Choroid plexus epithelial cell (primary cell): Measurements from ENCODE around the gene CSTB.

ENCODE experiments used
- DNase-seq: peaks from one replicate; pipeline ENCODE4 v3.0.0-alpha.2; 2010; ENCODE audit warnings: low read depth
- H3K4me3 ChIP-seq: 2 replicates; pipeline ENCODE4 v1.5.1; 2011; ENCODE audit warnings: low read depth, mild to moderate bottlenecking, control low read depth, low read length, moderate library complexity
- TF ChIP-seq, protein P1 (sequence below): conservative IDR thresholded peaks from 2 replicates; pipeline ENCODE4 v1.5.1; 2011; ENCODE audit warnings: low read depth, mild to moderate bottlenecking, control low read depth, inconsistent platforms, low read length, moderate library complexity

Gene CSTB

DNA sequence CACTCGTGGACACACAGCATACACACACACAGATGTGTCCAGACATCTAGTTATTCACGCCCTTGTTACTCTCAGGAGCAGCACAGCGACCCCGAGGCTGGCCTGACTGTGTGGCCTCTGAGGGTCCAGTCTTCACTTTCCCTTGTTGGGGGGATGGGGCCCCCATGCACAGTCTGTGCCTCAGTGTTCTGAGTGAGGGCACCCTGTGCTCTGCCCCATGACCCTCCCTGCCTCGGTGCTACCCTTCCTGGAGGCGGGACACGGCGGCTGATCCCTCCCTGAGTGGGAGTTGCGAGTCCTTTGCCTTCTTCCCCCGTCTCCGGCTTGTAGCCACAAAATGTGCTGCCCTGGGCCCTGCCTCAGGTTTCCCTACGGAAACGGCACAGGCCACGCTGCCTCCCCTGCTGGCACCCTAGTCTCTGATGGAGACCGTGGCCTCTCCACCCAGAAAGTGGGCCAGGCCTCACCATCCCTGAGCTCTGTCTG lies 8.6 kb downstream of the CSTB start:
- H3K4me3 ChIP-seq: no peak overlapping the region
- DNase-seq: no peak
- TF ChIP-seq, protein P1, sequence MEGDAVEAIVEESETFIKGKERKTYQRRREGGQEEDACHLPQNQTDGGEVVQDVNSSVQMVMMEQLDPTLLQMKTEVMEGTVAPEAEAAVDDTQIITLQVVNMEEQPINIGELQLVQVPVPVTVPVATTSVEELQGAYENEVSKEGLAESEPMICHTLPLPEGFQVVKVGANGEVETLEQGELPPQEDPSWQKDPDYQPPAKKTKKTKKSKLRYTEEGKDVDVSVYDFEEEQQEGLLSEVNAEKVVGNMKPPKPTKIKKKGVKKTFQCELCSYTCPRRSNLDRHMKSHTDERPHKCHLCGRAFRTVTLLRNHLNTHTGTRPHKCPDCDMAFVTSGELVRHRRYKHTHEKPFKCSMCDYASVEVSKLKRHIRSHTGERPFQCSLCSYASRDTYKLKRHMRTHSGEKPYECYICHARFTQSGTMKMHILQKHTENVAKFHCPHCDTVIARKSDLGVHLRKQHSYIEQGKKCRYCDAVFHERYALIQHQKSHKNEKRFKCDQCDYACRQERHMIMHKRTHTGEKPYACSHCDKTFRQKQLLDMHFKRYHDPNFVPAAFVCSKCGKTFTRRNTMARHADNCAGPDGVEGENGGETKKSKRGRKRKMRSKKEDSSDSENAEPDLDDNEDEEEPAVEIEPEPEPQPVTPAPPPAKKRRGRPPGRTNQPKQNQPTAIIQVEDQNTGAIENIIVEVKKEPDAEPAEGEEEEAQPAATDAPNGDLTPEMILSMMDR: no peak

DNA sequence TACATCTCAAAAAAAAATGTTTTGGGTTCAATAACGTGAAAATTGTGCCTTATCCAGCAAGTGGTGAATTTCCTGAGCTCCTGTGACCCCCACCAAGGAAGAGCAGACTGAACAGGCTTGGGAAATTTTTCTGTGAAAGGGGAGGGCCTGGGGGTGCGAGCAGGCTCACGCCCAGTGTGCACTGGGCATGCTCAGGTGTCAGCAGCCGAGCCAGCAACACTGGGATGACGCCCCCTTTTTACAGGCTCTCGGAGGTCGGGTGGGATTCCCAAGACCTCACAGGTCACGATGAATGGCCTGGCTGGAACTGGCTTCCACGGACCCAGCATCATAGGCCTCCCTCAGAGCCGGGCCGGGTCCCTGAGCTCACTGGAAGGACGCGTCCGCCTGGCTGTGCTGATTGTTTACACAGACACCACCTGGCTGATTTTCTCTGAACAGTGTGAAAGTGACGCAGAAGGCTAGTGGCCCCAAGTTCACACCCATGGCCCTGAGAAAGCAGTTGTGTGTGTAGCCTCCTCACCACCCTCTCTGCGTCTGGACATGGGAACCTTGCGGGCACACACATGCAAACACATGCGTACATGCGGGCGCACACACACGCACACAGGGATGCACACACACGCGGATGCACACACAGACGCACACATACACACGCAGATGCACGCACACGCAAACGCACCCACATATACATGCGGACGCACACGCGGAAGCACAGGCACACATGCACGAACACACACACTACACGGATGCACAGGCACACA lies 9.2 kb downstream of the CSTB start:
- TF ChIP-seq, protein P1: no peak
- no peak overlapping the region for H3K4me3 ChIP-seq
- DNase-seq: peak; percentile 16

DNA sequence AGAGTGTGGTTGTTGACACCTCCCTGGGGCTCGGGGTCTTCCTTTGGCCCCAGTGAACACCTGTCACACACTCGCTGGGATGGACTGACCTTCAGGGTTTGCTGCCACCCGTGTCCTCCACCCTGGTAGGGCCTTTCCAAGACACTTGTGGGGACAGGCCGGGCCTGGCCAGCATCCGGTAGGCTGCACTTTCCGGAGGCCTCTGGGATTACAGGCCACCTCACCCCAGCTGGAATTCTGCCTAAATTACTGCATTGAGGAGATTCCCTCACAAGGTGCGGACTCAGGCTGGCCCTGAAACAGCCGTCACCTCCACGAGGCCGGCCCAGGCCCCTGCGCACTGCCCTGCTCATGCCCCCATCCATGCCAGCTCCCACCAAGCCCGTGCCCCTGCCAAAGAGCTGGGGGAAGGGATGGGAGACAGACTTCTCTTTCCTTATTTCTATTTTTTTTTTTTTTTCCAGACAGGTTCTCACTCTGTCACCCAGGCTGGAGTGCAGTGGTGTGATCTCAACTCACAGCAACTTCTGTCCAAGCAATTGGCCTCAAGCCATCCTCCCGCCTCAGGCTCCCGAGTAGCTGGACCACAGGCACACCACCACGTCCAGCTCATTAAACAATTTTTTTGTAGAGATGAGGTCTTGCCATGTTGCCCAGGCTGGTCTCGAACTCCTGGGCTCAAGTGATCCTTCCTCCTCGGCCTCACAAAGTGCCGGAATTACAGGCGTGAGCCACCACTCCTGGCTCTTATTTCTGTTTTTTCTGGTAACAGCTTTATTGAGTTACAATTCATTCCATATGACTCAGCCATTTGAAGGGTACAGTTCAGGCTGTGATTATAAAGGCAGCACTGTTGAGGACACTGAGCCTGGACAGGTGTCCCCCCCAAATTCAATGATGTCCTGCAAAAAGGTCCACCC lies 11.3 kb downstream of the CSTB start:
- no peak overlapping the region for H3K4me3 ChIP-seq
- peak; percentile 28 for DNase-seq
- TF ChIP-seq, protein P1: no peak

DNA sequence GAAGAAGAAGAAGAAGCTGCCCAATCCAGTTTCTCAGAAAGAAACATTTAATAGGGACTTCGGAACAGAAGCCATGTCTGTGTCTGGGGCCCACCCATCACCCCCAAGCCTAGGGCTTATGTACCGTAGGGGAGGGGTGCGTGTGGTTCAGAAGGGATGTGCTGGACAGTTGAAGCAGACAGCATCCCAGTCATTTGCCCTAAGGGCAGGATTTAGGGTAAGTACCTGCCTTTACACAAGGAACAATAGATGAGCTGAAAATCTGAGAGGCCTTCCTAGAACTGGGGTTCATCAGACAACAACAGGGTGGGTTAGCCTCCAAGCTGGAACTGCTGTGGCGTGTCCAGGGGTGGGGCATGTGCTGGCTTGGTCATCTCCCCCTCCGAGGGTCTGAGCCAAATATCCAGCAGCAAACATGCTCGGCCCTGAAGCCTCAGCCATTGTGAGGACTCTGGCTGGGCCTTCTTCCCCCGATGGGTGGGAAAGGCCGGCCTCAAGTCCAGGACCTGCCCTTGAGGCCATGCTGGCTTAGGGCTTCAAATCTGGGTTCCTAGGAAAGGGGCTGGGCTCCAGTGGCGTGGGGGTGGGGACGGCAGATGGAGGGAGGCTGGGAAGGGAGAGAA lies 12.1 kb downstream of the CSTB start:
- H3K4me3 ChIP-seq: no peak overlapping the region
- no peak for DNase-seq
- TF ChIP-seq, protein P1: no peak

DNA sequence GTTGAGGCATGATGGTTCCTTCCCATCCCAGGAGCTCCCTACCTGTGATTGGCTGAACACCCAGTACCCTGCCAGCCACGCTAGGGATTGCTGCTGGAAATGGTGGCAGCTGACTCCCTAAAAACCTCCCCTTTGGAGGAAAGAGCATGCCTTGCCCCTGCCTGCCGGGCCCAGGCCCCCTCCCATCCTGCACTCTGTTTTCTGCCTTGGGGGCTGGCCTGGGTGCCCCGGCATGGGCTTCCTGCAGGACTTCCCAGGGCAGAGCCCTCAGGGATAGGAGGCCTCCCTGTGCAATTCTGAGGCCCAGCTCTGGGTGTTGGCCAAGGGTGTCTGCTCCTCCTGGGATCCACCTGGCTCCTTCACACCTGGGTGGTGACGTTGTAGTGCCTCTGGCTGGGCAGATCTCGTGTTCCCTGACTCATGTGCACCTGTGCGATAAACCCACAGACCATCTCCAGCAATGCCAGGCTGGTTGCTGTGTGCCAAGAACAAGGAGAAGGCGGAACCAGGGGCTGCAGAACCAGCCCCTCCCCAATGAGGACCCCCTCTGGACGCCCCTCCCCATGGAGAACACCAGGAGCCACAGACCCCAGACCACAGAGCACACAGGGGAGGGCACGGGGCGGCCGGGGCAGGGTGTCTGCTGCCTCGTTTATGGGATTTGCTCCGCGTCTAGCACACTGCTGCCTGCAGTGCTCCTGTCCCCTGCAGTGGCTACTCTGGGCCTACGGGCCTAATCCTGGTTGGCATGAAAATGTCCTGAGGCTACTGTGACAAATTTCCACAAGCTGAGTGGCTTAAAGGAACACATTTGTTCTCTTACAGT lies 13.6 kb downstream of the CSTB start:
- no peak for DNase-seq
- TF ChIP-seq, protein P1: no peak
- H3K4me3 ChIP-seq: no peak overlapping the region

DNA sequence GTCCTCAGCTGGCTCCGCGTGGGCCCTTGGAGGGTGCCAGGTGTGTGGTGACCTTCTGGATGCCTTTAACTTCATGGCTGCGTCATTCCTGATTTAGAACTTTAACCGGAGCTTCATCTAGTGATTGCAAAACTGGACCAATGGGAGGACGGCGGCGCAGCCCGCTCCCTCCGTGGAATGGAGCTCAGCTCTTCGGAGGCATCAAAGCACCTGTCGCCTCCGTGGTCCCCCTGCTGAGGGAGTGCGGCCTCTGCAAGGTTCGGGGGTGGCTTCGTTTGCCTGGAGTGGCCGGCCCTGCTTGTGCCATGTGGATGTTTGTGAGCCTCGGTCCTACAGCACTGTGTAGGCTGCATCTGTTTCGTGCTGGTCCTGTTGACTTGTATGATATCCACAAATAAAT lies 14.2 kb downstream of the CSTB start:
- no peak for DNase-seq
- no peak overlapping the region for H3K4me3 ChIP-seq
- TF ChIP-seq, protein P1: no peak
